Neural progenitor cell (in vitro differentiated cells): ENCODE data around the gene HP. TPM values are rescaled to one million over a fixed set of nuclear protein-coding genes. Genes with fewer than 3 reads are reported as not detected.

Source experiments
- DNase-seq: peaks from one replicate; pipeline ENCODE4 v3.0.0-alpha.2; 2016; ENCODE audit warnings: low spot score
- H2AFZ ChIP-seq: fragments of 200-600 bp; sonication (generic); replicated peaks from 2 replicates; pipeline ENCODE4 v1.6.1; 2016; ENCODE audit warnings: antibody characterized with exemption
- H3F3A ChIP-seq: fragments of 200-600 bp; sonication (generic); 2 replicates; pipeline ENCODE4 v1.6.1; 2016; ENCODE audit warnings: antibody characterized with exemption, low read depth
- H3K27ac ChIP-seq: fragments of 200-600 bp; sonication (generic); 2 replicates; pipeline ENCODE4 v1.5.1; 2016; ENCODE audit warnings: mild to moderate bottlenecking
- H3K27me3 ChIP-seq: fragments of 200-600 bp; sonication (generic); 2 replicates; pipeline ENCODE4 v1.6.1; 2016; ENCODE audit warnings: mild to moderate bottlenecking, moderate library complexity
- H3K36me3 ChIP-seq: fragments of 200-600 bp; sonication (generic); 2 replicates; pipeline ENCODE4 v1.5.1; 2016
- H3K4me1 ChIP-seq: fragments of 200-600 bp; sonication (generic); 2 replicates; pipeline ENCODE4 v1.6.1; 2016; ENCODE audit warnings: mixed run types
- H3K4me2 ChIP-seq: fragments of 200-600 bp; sonication (generic); 2 replicates; pipeline ENCODE4 v1.6.1; 2016
- H3K4me3 ChIP-seq: fragments of 200-600 bp; sonication (generic); 2 replicates; pipeline ENCODE4 v1.5.1; 2016
- H3K79me2 ChIP-seq: fragments of 200-600 bp; sonication (generic); 2 replicates; pipeline ENCODE4 v1.6.1; 2016; ENCODE audit warnings: low read depth
- H3K9ac ChIP-seq: fragments of 200-600 bp; sonication (generic); 2 replicates; pipeline ENCODE4 v1.6.1; 2016
- H3K9me3 ChIP-seq: fragments of 200-600 bp; sonication (generic); 2 replicates; pipeline ENCODE4 v1.5.1; 2016; ENCODE audit warnings: low read depth
- H4K20me1 ChIP-seq: fragments of 200-600 bp; sonication (generic); 2 replicates; pipeline ENCODE4 v1.6.1; 2016; ENCODE audit warnings: low read depth
- H3K27ac Mint-ChIP-seq: 3 replicates; pipeline ENCODE4 v1.8.0; 2021; ENCODE audit warnings: mixed read lengths
- H3K27me3 Mint-ChIP-seq: 2 replicates; pipeline ENCODE4 v1.8.0; 2022; ENCODE audit warnings: low read depth, mild to moderate bottlenecking, inconsistent platforms, moderate library complexity, mixed read lengths; ENCODE audit not compliant: insufficient read depth
- H3K36me3 Mint-ChIP-seq: 3 replicates; pipeline ENCODE4 v1.8.0; 2021; ENCODE audit warnings: mixed read lengths
- H3K4me1 Mint-ChIP-seq: 3 replicates; pipeline ENCODE4 v1.8.0; 2021; ENCODE audit warnings: mixed read lengths
- H3K4me3 Mint-ChIP-seq: 3 replicates; pipeline ENCODE4 v1.8.0; 2021; ENCODE audit warnings: mild to moderate bottlenecking, moderate library complexity, mixed read lengths
- H3K9me3 Mint-ChIP-seq: 3 replicates; pipeline ENCODE4 v1.8.0; 2020; ENCODE audit warnings: mixed read lengths
- EZH2 ChIP-seq: fragments of 200-600 bp; sonication (generic); IDR thresholded peaks from 2 replicates; pipeline ENCODE4 v1.6.1; 2017; ENCODE audit warnings: antibody characterized with exemption, mild to moderate bottlenecking, moderate library complexity
- EZH2phosphoT487 ChIP-seq: fragments of 200-600 bp; sonication (generic); IDR thresholded peaks from 2 replicates; pipeline ENCODE4 v1.6.1; 2017; ENCODE audit warnings: antibody characterized with exemption
- total RNA-seq: library from RNA; depleted of rRNA; stranded (reverse); fragments of >200 nt; gene quantifications from 2 replicates; pipeline ENCODE4 v1.2.3, GENCODE V29; 2015; ENCODE audit warnings: low replicate concordance
- TF ChIP-seq, protein P1 (sequence below): fragments of 200-600 bp; sonication (generic); IDR thresholded peaks from 2 replicates; pipeline ENCODE4 v1.5.1; 2017; ENCODE audit warnings: antibody characterized with exemption, mild to moderate bottlenecking

Gene HP
- total RNA-seq, 1 donor from 2014 or later = not detected

DNA sequence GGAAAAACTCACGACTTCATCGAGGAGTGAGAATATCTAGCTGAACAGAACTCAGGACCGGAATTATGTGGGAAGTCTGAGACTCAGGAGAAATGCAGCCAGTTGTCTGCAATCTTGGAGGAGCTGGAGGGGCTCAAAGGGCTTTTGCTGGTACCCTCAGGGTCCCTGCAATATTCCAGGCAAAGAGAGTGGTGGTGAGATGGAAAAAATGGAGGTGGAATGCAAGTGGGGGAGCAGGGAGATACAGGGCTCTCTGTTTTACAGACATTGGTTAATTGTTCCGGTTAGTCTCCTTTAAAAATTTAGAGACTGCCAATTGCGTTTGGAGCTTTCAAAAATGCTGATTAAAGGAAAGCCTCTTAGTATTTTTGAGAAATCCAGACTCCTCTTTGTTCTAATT is 18.2 kb upstream of the HP start:
- Histone ChIP-seq H2AFZ (no peak overlapping the region), H3K79me2 (no peaks in the 10 kb centered on the region), H4K20me1 (no peaks in the 10 kb centered on the region), H3K4me2 (no peak overlapping the region), H3K27ac (no peak overlapping the region), H3K4me3 (no peak overlapping the region), H3K27me3 (no peaks in the 10 kb centered on the region), H3K36me3 (no peaks in the 10 kb centered on the region), H3F3A (no peaks in the 10 kb centered on the region), H3K4me1 (peaks cover 10% of the 10 kb centered on the region), H3K9ac (no peak overlapping the region), H3K9me3 (no peaks in the 10 kb centered on the region)
- TF ChIP-seq EZH2phosphoT487 (no peak), EZH2 (no peak)
- TF ChIP-seq, protein P1, sequence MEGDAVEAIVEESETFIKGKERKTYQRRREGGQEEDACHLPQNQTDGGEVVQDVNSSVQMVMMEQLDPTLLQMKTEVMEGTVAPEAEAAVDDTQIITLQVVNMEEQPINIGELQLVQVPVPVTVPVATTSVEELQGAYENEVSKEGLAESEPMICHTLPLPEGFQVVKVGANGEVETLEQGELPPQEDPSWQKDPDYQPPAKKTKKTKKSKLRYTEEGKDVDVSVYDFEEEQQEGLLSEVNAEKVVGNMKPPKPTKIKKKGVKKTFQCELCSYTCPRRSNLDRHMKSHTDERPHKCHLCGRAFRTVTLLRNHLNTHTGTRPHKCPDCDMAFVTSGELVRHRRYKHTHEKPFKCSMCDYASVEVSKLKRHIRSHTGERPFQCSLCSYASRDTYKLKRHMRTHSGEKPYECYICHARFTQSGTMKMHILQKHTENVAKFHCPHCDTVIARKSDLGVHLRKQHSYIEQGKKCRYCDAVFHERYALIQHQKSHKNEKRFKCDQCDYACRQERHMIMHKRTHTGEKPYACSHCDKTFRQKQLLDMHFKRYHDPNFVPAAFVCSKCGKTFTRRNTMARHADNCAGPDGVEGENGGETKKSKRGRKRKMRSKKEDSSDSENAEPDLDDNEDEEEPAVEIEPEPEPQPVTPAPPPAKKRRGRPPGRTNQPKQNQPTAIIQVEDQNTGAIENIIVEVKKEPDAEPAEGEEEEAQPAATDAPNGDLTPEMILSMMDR = no peak
- Mint-ChIP-seq H3K4me1 (peaks cover 3% of the 10 kb centered on the region), H3K27me3 (peaks cover 4% of the 10 kb centered on the region), H3K9me3 (no peaks in the 10 kb centered on the region), H3K27ac (no peak overlapping the region), H3K36me3 (no peaks in the 10 kb centered on the region), H3K4me3 (no peak overlapping the region)
- no peak for DNase-seq

DNA sequence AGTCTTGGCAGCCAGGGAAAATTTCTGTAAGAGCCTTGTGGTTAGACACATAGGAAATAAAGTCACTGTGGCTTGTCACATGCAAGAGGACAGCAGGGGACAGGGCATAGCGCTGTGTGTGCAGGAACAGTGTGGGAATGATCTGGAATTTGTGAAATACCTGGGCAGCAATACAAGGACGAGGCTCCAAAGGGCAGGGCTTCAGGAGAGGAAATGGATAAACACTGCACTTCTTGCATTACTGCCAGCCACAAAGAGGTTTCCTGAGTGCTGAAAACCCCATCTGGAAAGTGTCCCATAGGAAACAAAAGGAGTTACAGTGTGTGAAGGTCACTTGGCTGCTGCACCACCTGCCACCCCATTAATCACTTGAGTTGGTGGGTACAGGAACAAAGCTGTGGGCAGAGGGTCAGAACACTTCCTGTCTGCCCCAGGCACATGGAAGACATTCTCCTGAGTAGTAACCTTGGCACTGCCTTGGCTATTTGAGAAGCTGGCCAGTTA is 12.1 kb upstream of the HP start:
- peaks cover 6% of the 10 kb centered on the region for H3K27me3 Mint-ChIP-seq
- peaks cover 2% of the 10 kb centered on the region for H3K36me3 Mint-ChIP-seq
- TF ChIP-seq EZH2 (no peak), EZH2phosphoT487 (no peak)
- TF ChIP-seq, protein P1 = no peak
- Histone ChIP-seq H3K36me3 (no peaks in the 10 kb centered on the region), H3K27ac (no peak overlapping the region), H3K9me3 (no peaks in the 10 kb centered on the region), H3K9ac (no peak overlapping the region), H4K20me1 (no peaks in the 10 kb centered on the region), H3K79me2 (no peaks in the 10 kb centered on the region), H3K4me1 (no peaks in the 10 kb centered on the region), H3K4me2 (no peak overlapping the region), H2AFZ (no peak overlapping the region), H3F3A (no peaks in the 10 kb centered on the region), H3K4me3 (no peak overlapping the region), H3K27me3 (no peaks in the 10 kb centered on the region)
- peak overlapping the region; percentile 11 for H3K27ac Mint-ChIP-seq
- no peak for DNase-seq
- no peaks in the 10 kb centered on the region for H3K9me3 Mint-ChIP-seq
- no peak overlapping the region for H3K4me3 Mint-ChIP-seq
- no peaks in the 10 kb centered on the region for H3K4me1 Mint-ChIP-seq

DNA sequence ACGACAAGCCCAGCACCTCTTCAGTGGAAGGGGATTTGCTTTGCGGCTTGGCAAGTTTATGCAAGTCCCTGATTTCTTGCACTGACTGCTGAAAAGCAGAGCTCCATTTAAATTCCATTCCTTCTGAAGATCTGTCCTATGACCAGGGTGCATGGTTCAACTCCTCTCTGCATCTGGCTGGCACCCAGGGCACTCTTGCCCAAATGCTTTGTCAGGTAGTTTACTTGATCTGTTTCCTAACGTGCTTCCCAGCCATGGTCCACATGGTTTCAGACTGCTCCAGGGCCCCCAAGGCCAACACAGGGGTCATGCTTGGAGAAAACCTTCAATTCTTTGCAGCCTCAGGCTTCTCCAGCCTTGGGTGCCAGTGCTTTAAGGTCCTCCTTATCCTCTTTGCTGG is 11.2 kb upstream of the HP start:
- H3K27ac ChIP-seq = no peak overlapping the region
- H3K27me3 ChIP-seq = no peaks in the 10 kb centered on the region
- H3F3A ChIP-seq = no peaks in the 10 kb centered on the region
- H3K9ac ChIP-seq = no peak overlapping the region
- no peaks in the 10 kb centered on the region for H3K4me1 ChIP-seq
- H3K9me3 Mint-ChIP-seq = no peaks in the 10 kb centered on the region
- H3K27ac Mint-ChIP-seq = no peak overlapping the region
- no peak overlapping the region for H3K4me2 ChIP-seq
- H3K79me2 ChIP-seq = no peaks in the 10 kb centered on the region
- H3K9me3 ChIP-seq = no peaks in the 10 kb centered on the region
- no peaks in the 10 kb centered on the region for H4K20me1 ChIP-seq
- H3K4me3 Mint-ChIP-seq = no peak overlapping the region
- no peak for DNase-seq
- H3K27me3 Mint-ChIP-seq = peaks cover 3% of the 10 kb centered on the region
- H3K36me3 ChIP-seq = no peaks in the 10 kb centered on the region
- H3K4me1 Mint-ChIP-seq = no peaks in the 10 kb centered on the region
- no peak overlapping the region for H2AFZ ChIP-seq
- no peak for TF ChIP-seq EZH2phosphoT487
- TF ChIP-seq, protein P1 = no peak
- no peak for TF ChIP-seq EZH2
- H3K4me3 ChIP-seq = no peak overlapping the region
- H3K36me3 Mint-ChIP-seq = peaks cover 2% of the 10 kb centered on the region
